SK-N-SH (cell line): ENCODE results near the gene CEP170B. TPM values are rescaled to one million over a fixed set of nuclear protein-coding genes. Genes with fewer than 3 reads are reported as not detected.

Experiments
- CTCF ChIA-PET: fragments of 300-600, 350-600 bp; formaldehyde crosslinking; extraction: SDS; loops from one replicate; lab custom pipeline; 2021; lab: Yijun Ruan, JAX
- POLR2A ChIA-PET: fragments of 350-600 bp; sonication (Branson Sonifier 250); formaldehyde crosslinking; extraction: SDS; loops from one replicate; lab custom pipeline; 2020; ENCODE audit warnings: antibody characterized with exemption, inconsistent platforms; lab: Yijun Ruan, JAX
- DNase-seq: peaks from one replicate; pipeline ENCODE4 v3.0.0; 2012
- H2AFZ ChIP-seq: fragments of 200-600 bp; sonication (generic); 2 replicates; pipeline ENCODE4 v1.8.1; 2016; ENCODE audit warnings: antibody characterized with exemption, mild to moderate bottlenecking, low read depth
- H3F3A ChIP-seq: fragments of 200-600 bp; sonication (generic); replicated peaks from 2 replicates; pipeline ENCODE3; 2016; ENCODE audit warnings: antibody characterized with exemption, mild to moderate bottlenecking; ENCODE audit not compliant: insufficient read depth
- H3K27ac ChIP-seq, 2 experiments: fragments of 200-500 bp in 1 of 2; fragments of 200-600 bp in 1 of 2; sonication (Bioruptor generic) in 1 of 2; sonication (generic), shearing (Covaris generic) in 1 of 2; 2 replicates each; pipeline versions ENCODE4 v1.5.1 to v1.6.1; 2014 to 2016; ENCODE audit warnings: low read depth in 2 of 2, inconsistent platforms in 1 of 2, low read length in 1 of 2, mild to moderate bottlenecking in 1 of 2, mixed read lengths in 1 of 2
- H3K27me3 ChIP-seq: fragments of 200-600 bp; sonication (generic), shearing (Covaris generic); 2 replicates; pipeline ENCODE4 v1.6.1; 2016; ENCODE audit warnings: mixed run types; ENCODE audit not compliant: insufficient read depth
- H3K36me3 ChIP-seq, 2 experiments: fragments of 200-500 bp in 1 of 2; fragments of 200-600 bp in 1 of 2; sonication (Bioruptor generic) in 1 of 2; sonication (generic) in 1 of 2; replicated peaks in 1 of 2; 2 replicates each; pipeline versions ENCODE3 to v1.5.1; 2014 to 2016; ENCODE audit warnings: low read length in 1 of 2, mild to moderate bottlenecking in 1 of 2; ENCODE audit not compliant: insufficient read depth in 2 of 2, control insufficient read depth in 1 of 2
- H3K4me1 ChIP-seq, 2 experiments: fragments of 200-500 bp in 1 of 2; fragments of 200-600 bp in 1 of 2; sonication (Bioruptor generic) in 1 of 2; sonication (generic), shearing (Covaris generic) in 1 of 2; 2 replicates each; pipeline versions ENCODE4 v1.5.1 to v1.6.1; 2014 to 2016; ENCODE audit warnings: low read depth in 1 of 2, low read length in 1 of 2, mixed run types in 1 of 2; ENCODE audit not compliant: insufficient read depth in 2 of 2, control insufficient read depth in 1 of 2
- H3K4me2 ChIP-seq: fragments of 200-600 bp; sonication (generic), shearing (Covaris generic); 2 replicates; pipeline ENCODE4 v1.6.1; 2017; ENCODE audit warnings: mixed run types
- H3K4me3 ChIP-seq, 2 experiments: fragments of 200-500 bp in 1 of 2; fragments of 200-600 bp in 1 of 2; sonication (Bioruptor generic) in 1 of 2; sonication (generic), shearing (Covaris generic) in 1 of 2; 2 replicates each; pipeline versions ENCODE4 v1.5.1 to v1.8.1; 2014 to 2016; ENCODE audit warnings: low read depth in 2 of 2, inconsistent platforms in 1 of 2, low read length in 1 of 2, mild to moderate bottlenecking in 1 of 2, mixed read lengths in 1 of 2, moderate library complexity in 1 of 2
- H3K79me2 ChIP-seq: fragments of 200-600 bp; sonication (generic); 2 replicates; pipeline ENCODE4 v1.8.1; 2017; ENCODE audit warnings: mild to moderate bottlenecking; ENCODE audit not compliant: insufficient read depth
- H3K9ac ChIP-seq: fragments of 200-600 bp; sonication (generic); 2 replicates; pipeline ENCODE4 v1.6.1; 2017; ENCODE audit warnings: mixed run types
- H3K9me2 ChIP-seq: fragments of 200-600 bp; sonication (generic); 2 replicates; pipeline ENCODE4 v1.6.1; 2017; ENCODE audit warnings: mixed run types
- H3K9me3 ChIP-seq: fragments of 200-600 bp; sonication (generic); 2 replicates; pipeline ENCODE4 v1.6.1; 2017; ENCODE audit warnings: mixed run types, mild to moderate bottlenecking, moderate library complexity
- H4K20me1 ChIP-seq: fragments of 200-600 bp; sonication (generic); 2 replicates; pipeline ENCODE4 v1.6.1; 2017; ENCODE audit warnings: mild to moderate bottlenecking, mixed run types; ENCODE audit not compliant: insufficient read depth
- EP300 ChIP-seq, 2 experiments: IDR thresholded peaks; 2 replicates each; pipeline versions ENCODE4 v1.4.0 to v1.6.1; 2012; ENCODE audit warnings: borderline replicate concordance in 1 of 2, low read depth in 1 of 2, low read length in 1 of 2
- EZH2phosphoT487 ChIP-seq: fragments of 200-600 bp; sonication (generic); IDR thresholded peaks from 2 replicates; pipeline ENCODE4 v1.6.1; 2017; ENCODE audit warnings: low read depth, mixed run types, mild to moderate bottlenecking, antibody characterized with exemption, moderate library complexity, borderline replicate concordance
- FOXJ3 ChIP-seq: sonication (generic); formaldehyde crosslinking; IDR thresholded peaks from 2 replicates; pipeline ENCODE4 v1.5.1; 2020; ENCODE audit warnings: mild to moderate bottlenecking, missing genetic modification reagents
- GATA2 ChIP-seq: sonication (generic); formaldehyde crosslinking; IDR thresholded peaks from 2 replicates; pipeline ENCODE4 v1.5.0; 2020; ENCODE audit warnings: mild to moderate bottlenecking, missing genetic modification reagents
- IRF3 ChIP-seq: fragments of 150-350 bp; IDR thresholded peaks from 2 replicates; pipeline ENCODE4 v1.6.1; 2016; ENCODE audit warnings: mild to moderate bottlenecking, low read depth, low read length
- JUND ChIP-seq: IDR thresholded peaks from 2 replicates; pipeline ENCODE4 v1.4.0; 2012
- MXI1 ChIP-seq: IDR thresholded peaks from 2 replicates; pipeline ENCODE4 v1.6.1; 2012; ENCODE audit warnings: mild to moderate bottlenecking, low read depth, low read length, improper control_type of control experiment
- NFIC ChIP-seq: IDR thresholded peaks from 2 replicates; pipeline ENCODE4 v1.4.0; 2012; ENCODE audit warnings: borderline replicate concordance
- RCOR1 ChIP-seq: fragments of 150-350 bp; IDR thresholded peaks from 2 replicates; pipeline ENCODE4 v1.6.1; 2017; ENCODE audit warnings: antibody characterized with exemption, low read length
- REST ChIP-seq: IDR thresholded peaks from 2 replicates; pipeline ENCODE4 v1.6.1; 2012; ENCODE audit warnings: mild to moderate bottlenecking, low read depth, low read length, moderate library complexity
- RFX5 ChIP-seq: IDR thresholded peaks from 2 replicates; pipeline ENCODE4 v1.6.1; 2012; ENCODE audit warnings: mild to moderate bottlenecking, improper control_type of control experiment, low read length
- RXRA ChIP-seq: IDR thresholded peaks from 2 replicates; pipeline ENCODE4 v1.4.0; 2012; ENCODE audit warnings: low read depth, mild to moderate bottlenecking, borderline replicate concordance
- TAF1 ChIP-seq: IDR thresholded peaks from 2 replicates; pipeline ENCODE4 v1.6.1; 2012; ENCODE audit warnings: low read depth, mild to moderate bottlenecking, low read length, moderate library complexity, borderline replicate concordance
- USF2 ChIP-seq: fragments of 150-350 bp; IDR thresholded peaks from 2 replicates; pipeline ENCODE4 v1.6.1; 2017; ENCODE audit warnings: antibody characterized with exemption, low read length, low read depth, borderline replicate concordance
- YY1 ChIP-seq: IDR thresholded peaks from 2 replicates; pipeline ENCODE4 v1.4.0; 2012; ENCODE audit warnings: low read depth, mild to moderate bottlenecking
- WGBS: methylation state at CpG from one replicate; pipeline ENCODE4 v1.1.6; 2017; ENCODE audit warnings: low lambda C conversion rate; 5-methylcytosine and 5-hydroxymethylcytosine counted together
- polyA plus RNA-seq, 3 experiments: library from polyadenylated mRNA; depleted of rRNA; stranded (reverse); fragments of >200 nt; gene quantifications; 2 replicates each; pipeline ENCODE4 v1.2.3, GENCODE V29; 2012
- TF ChIP-seq, protein P1 (sequence below): IDR thresholded peaks from 2 replicates; pipeline ENCODE4 v1.4.0; 2012; ENCODE audit warnings: low read depth, borderline replicate concordance

CEP170B gene
- polyA plus RNA-seq, 1 of the 3 experiments (the other 2 are of a cell fraction), result 11.0 TPM

DNA sequence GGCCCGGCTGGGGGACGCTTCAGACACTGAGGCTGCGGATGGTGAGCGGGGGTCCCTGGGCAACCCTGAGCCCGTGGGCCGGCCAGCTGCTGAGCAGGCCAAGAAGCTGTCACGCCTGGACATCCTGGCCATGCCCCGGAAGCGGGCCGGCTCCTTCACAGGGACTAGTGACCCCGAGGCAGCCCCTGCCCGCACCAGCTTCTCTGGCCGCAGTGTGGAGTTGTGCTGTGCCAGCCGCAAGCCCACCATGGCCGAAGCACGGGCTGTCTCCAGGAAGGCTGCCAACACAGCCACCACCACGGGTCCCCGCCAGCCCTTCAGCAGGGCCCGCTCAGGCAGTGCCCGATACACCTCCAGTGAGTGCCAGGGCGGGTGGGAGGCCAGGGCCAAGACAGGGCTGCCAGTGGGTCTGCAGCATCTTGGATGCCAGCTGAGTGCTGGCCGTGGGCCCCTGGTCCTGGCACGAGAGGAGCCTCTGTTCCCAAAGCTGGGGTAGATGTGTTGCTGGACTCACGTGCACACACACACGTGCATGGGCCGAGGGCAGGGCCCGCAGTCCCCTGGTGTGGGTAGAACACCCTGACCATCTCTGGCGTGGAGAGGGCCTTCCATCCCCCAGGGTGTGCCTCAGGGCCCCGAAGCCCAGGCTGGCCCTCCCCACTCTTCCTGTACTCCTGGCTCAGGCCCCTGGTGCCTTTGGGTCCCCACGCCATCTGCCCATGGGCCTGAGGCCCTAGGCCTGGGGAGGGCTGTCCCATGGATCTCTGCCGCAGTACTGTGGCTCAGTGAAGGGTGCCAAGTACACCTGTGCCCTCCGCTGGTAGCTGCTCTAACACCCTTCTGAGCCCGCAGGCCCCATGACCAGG lies 22.8 kb downstream of the CEP170B start (continued):
- no peak for TF ChIP-seq IRF3
- no peak for TF ChIP-seq RFX5

GRCh38 chr14:104888489-104889374 lies 23.7 kb downstream of the CEP170B start:
- Histone ChIP-seq H3K4me2 (no peak overlapping the region), H3K27me3 (no peaks in the 10 kb centered on the region), H3K79me2 (no peaks in the 10 kb centered on the region), H4K20me1 (no peaks in the 10 kb centered on the region), H3K36me3 (peaks cover 0 to 20% of the 10 kb centered on the region in 2 experiments), H3F3A (no peaks in the 10 kb centered on the region), H3K27ac (no peak overlapping the region), H3K9me3 (no peaks in the 10 kb centered on the region), H3K9me2 (no peaks in the 10 kb centered on the region), H2AFZ (no peak overlapping the region), H3K9ac (no peak overlapping the region), H3K4me1 (no peaks in the 10 kb centered on the region; a peak in 1 of 4 replicates), H3K4me3 (no peak overlapping the region)
- no peak for DNase-seq
- TF ChIP-seq REST, result no peak
- TF ChIP-seq RXRA, result no peak
- TF ChIP-seq YY1, result no peak
- no peak for TF ChIP-seq FOXJ3 (CRISPR knock-in tag)
- no peak for TF ChIP-seq USF2
- no peak for TF ChIP-seq EZH2phosphoT487
- TF ChIP-seq NFIC, result no peak
- TF ChIP-seq TAF1, result no peak
- TF ChIP-seq, protein P1, sequence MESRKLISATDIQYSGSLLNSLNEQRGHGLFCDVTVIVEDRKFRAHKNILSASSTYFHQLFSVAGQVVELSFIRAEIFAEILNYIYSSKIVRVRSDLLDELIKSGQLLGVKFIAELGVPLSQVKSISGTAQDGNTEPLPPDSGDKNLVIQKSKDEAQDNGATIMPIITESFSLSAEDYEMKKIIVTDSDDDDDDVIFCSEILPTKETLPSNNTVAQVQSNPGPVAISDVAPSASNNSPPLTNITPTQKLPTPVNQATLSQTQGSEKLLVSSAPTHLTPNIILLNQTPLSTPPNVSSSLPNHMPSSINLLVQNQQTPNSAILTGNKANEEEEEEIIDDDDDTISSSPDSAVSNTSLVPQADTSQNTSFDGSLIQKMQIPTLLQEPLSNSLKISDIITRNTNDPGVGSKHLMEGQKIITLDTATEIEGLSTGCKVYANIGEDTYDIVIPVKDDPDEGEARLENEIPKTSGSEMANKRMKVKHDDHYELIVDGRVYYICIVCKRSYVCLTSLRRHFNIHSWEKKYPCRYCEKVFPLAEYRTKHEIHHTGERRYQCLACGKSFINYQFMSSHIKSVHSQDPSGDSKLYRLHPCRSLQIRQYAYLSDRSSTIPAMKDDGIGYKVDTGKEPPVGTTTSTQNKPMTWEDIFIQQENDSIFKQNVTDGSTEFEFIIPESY, result no peak
- TF ChIP-seq JUND, result no peak
- TF ChIP-seq MXI1, result no peak
- no peak for TF ChIP-seq GATA2
- no peak for TF ChIP-seq EP300 (IDR thresholded peaks at IDR 0.05; ENCODE audit: borderline replicate concordance in 1 of 2, low read depth in 1 of 2, low read length in 1 of 2)
- no peak for TF ChIP-seq RCOR1
- ChIA-PET CTCF (interaction anchor here (1.0 kb wide), 2 partner anchors 62 to 120 kb away, joined by 3 to 4 read pairs; no protein-coding TSS in a partner anchor), POLR2A (no interaction called here)
- 98% methylated on average over 17 of the region's 26 CpGs for WGBS
